ENCODE measurements around the gene EGR1.
A peak's percentile ranks its signal among the peaks of the same experiment; 100 is the strongest.

The EGR1 gene

DNA sequence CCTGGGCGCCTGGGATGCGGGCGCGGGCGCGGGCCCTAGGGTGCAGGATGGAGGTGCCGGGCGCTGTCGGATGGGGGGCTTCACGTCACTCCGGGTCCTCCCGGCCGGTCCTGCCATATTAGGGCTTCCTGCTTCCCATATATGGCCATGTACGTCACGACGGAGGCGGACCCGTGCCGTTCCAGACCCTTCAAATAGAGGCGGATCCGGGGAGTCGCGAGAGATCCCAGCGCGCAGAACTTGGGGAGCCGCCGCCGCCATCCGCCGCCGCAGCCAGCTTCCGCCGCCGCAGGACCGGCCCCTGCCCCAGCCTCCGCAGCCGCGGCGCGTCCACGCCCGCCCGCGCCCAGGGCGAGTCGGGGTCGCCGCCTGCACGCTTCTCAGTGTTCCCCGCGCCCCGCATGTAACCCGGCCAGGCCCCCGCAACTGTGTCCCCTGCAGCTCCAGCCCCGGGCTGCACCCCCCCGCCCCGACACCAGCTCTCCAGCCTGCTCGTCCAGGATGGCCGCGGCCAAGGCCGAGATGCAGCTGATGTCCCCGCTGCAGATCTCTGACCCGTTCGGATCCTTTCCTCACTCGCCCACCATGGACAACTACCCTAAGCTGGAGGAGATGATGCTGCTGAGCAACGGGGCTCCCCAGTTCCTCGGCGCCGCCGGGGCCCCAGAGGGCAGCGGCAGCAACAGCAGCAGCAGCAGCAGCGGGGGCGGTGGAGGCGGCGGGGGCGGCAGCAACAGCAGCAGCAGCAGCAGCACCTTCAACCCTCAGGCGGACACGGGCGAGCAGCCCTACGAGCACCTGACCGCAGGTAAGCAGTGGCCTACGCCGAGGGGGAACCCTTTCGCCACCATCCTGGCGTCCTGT, at the start of gene EGR1:
EGR1 (plus strand) TSS at position 219 of the 864 bp plus-strand sequence; CDS start at position 502, 283 bp downstream.
- TF ChIP-seq, protein P1, sequence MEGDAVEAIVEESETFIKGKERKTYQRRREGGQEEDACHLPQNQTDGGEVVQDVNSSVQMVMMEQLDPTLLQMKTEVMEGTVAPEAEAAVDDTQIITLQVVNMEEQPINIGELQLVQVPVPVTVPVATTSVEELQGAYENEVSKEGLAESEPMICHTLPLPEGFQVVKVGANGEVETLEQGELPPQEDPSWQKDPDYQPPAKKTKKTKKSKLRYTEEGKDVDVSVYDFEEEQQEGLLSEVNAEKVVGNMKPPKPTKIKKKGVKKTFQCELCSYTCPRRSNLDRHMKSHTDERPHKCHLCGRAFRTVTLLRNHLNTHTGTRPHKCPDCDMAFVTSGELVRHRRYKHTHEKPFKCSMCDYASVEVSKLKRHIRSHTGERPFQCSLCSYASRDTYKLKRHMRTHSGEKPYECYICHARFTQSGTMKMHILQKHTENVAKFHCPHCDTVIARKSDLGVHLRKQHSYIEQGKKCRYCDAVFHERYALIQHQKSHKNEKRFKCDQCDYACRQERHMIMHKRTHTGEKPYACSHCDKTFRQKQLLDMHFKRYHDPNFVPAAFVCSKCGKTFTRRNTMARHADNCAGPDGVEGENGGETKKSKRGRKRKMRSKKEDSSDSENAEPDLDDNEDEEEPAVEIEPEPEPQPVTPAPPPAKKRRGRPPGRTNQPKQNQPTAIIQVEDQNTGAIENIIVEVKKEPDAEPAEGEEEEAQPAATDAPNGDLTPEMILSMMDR (IDR thresholded peaks at IDR 0.05; ENCODE audit: low read depth, low read length, missing control alignments): no peak
- DNase-seq (ENCODE audit: extremely low read depth, low read depth): peak; percentile 78
- peak within 1 kb of the TSS; percentile 57 for H3K4me3 ChIP-seq (replicated peaks; ENCODE audit: low read depth, low read length)

- no peak for DNase-seq (ENCODE audit: extremely low read depth, low read depth)
- TF ChIP-seq, protein P1 (IDR thresholded peaks at IDR 0.05; ENCODE audit: low read depth, low read length, missing control alignments): no peak
- no peak overlapping the region for H3K4me3 ChIP-seq (replicated peaks; ENCODE audit: low read depth, low read length)
These were observed 46.8 kb upstream of the EGR1 start for GRCh38 chr5:138418444-138418843.

- no peak for DNase-seq (ENCODE audit: extremely low read depth, low read depth)
These were observed 40.2 kb upstream of the EGR1 start for GRCh38 chr5:138425079-138425478.

GRCh38 chr5:138435943-138436342, 29.3 kb upstream of the EGR1 start:
- no peak overlapping the region for H3K4me3 ChIP-seq (replicated peaks; ENCODE audit: low read depth, low read length)
- no peak for DNase-seq (ENCODE audit: extremely low read depth, low read depth)
- TF ChIP-seq, protein P1 (IDR thresholded peaks at IDR 0.05; ENCODE audit: low read depth, low read length, missing control alignments): no peak

More at GRCh38 chr5:138425079-138425478, 40.2 kb upstream of the EGR1 start:
- TF ChIP-seq, protein P1 (IDR thresholded peaks at IDR 0.05; ENCODE audit: low read depth, low read length, missing control alignments): no peak
- no peak overlapping the region for H3K4me3 ChIP-seq (replicated peaks; ENCODE audit: low read depth, low read length)

- no peak for DNase-seq (ENCODE audit: extremely low read depth, low read depth)
- H3K4me3 ChIP-seq (replicated peaks; ENCODE audit: low read depth, low read length): peak overlapping the region; percentile 36
- TF ChIP-seq, protein P1 (IDR thresholded peaks at IDR 0.05; ENCODE audit: low read depth, low read length, missing control alignments): no peak
These were observed 27.1 kb upstream of the EGR1 start for GRCh38 chr5:138438003-138438723.

GRCh38 chr5:138438724-138439476, 26.4 kb upstream of the EGR1 start, which contains the start of gene REEP2:
Gene REEP2, plus strand, starts transcription at chr5:138439057. Its CDS starts 152 bp downstream, at chr5:138439209.
- TF ChIP-seq, protein P1 (IDR thresholded peaks at IDR 0.05; ENCODE audit: low read depth, low read length, missing control alignments): no peak
- no peak for DNase-seq (ENCODE audit: extremely low read depth, low read depth)
- H3K4me3 ChIP-seq (replicated peaks; ENCODE audit: low read depth, low read length): peak within 1 kb of the TSS; percentile 54

Measured in HFF-Myc (cell line).